Breast epithelium (tissue), 3 donors: Measurements from ENCODE around the gene JOSD2.

Experiments
- POLR2A ChIP-seq: fragments of 450-650 bp; IDR thresholded peaks from one replicate; pipeline ENCODE4 v1.6.1; 2016; ENCODE audit warnings: antibody characterized with exemption, mild to moderate bottlenecking, moderate library complexity
- POLR2AphosphoS5 ChIP-seq, 3 donors: sonication (generic); formaldehyde crosslinking; IDR thresholded peaks; one replicate each; pipeline ENCODE4 v1.6.1; 2017; ENCODE audit warnings: antibody characterized with exemption in 3 of 3
- TF ChIP-seq, protein P1 (sequence below), 3 donors: fragments of 450-650 bp; IDR thresholded peaks; one replicate each; pipeline ENCODE4 v1.5.1; 2016 to 2017; ENCODE audit warnings: antibody characterized with exemption in 3 of 3, mild to moderate bottlenecking in 3 of 3, moderate library complexity in 3 of 3

DNA sequence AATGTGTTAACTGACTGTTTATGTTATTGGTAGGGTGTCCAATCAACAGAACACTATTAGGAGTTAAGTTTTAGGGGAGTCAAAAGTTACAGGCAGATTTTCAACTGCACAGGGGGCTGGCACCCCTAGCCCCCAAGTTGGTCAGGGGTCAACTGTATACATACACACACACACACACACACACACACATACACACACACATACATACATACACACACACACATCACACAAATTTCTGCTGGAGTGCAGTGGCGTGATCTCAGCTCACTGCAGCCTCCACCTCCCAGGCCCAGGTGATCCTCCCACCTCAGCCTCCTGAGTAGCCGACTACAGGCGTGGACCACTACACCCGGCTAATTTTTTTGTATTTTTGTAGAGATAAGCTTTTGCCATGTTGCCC, 47.0 kb upstream of the JOSD2 start:
- TF ChIP-seq, protein P1, sequence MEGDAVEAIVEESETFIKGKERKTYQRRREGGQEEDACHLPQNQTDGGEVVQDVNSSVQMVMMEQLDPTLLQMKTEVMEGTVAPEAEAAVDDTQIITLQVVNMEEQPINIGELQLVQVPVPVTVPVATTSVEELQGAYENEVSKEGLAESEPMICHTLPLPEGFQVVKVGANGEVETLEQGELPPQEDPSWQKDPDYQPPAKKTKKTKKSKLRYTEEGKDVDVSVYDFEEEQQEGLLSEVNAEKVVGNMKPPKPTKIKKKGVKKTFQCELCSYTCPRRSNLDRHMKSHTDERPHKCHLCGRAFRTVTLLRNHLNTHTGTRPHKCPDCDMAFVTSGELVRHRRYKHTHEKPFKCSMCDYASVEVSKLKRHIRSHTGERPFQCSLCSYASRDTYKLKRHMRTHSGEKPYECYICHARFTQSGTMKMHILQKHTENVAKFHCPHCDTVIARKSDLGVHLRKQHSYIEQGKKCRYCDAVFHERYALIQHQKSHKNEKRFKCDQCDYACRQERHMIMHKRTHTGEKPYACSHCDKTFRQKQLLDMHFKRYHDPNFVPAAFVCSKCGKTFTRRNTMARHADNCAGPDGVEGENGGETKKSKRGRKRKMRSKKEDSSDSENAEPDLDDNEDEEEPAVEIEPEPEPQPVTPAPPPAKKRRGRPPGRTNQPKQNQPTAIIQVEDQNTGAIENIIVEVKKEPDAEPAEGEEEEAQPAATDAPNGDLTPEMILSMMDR (IDR thresholded peaks at IDR 0.05) = no peak
- TF ChIP-seq POLR2A (no peak), POLR2AphosphoS5 (IDR thresholded peaks at IDR 0.05) (no peak)
